Body of pancreas (tissue), 4 donors: ENCODE results near the gene PTPRM.

Source experiments
- CTCF ChIP-seq, 7 experiments: fragments of 450-650 bp in 4 of 7; fragments of 200-600 bp in 3 of 7; sonication (generic) in 3 of 7; IDR thresholded peaks; one replicate each; pipeline ENCODE4 v1.5.1; 2016 to 2019; ENCODE audit warnings: antibody characterized with exemption in 7 of 7
- POLR2A ChIP-seq, 3 donors: fragments of 450-650 bp; IDR thresholded peaks; one replicate each; pipeline ENCODE4 v1.6.1; 2016; ENCODE audit warnings: antibody characterized with exemption in 3 of 3, mild to moderate bottlenecking in 2 of 3

- TF ChIP-seq CTCF (IDR thresholded peaks at IDR 0.05) (no peak), POLR2A (IDR thresholded peaks at IDR 0.05) (no peak)
Observed at GRCh38 chr18:8339210-8339609, 772.1 kb downstream of the PTPRM start.
